Sigmoid colon (tissue), 4 donors: ENCODE results near the gene ERVW-1.

Experiments used
- CTCF ChIP-seq, 4 experiments: fragments of 450-650 bp in 3 of 4; fragments of 200-600 bp in 1 of 4; IDR thresholded peaks; one replicate each; pipeline ENCODE4 v1.5.1; 2016 to 2019; ENCODE audit warnings: antibody characterized with exemption in 4 of 4, mild to moderate bottlenecking in 3 of 4, moderate library complexity in 2 of 4
- POLR2A ChIP-seq, 2 donors: fragments of 450-650 bp; IDR thresholded peaks; one replicate each; pipeline ENCODE4 v1.6.1; 2016; ENCODE audit warnings: antibody characterized with exemption in 2 of 2, mild to moderate bottlenecking in 2 of 2, moderate library complexity in 2 of 2
- POLR2AphosphoS5 ChIP-seq, 4 donors: sonication (generic); formaldehyde crosslinking; IDR thresholded peaks; one replicate each; pipeline ENCODE4 v1.6.1; 2017; ENCODE audit warnings: antibody characterized with exemption in 4 of 4

GRCh38 chr7:92487804-92488203, 10.1 kb upstream of the ERVW-1 start:
- TF ChIP-seq POLR2A (IDR thresholded peaks at IDR 0.05) = no peak
- TF ChIP-seq POLR2AphosphoS5 (IDR thresholded peaks at IDR 0.05) = no peak
- TF ChIP-seq CTCF (IDR thresholded peaks at IDR 0.05) = no peak
